SKM-1 treated with dmso at 0.1 percent for 144 hours (cell line): ENCODE data around the gene COMMD6.
"Not testable (repeated sequence)": the region's sequence is repeated elsewhere in the genome, so short reads cannot be mapped to it uniquely, and the experiment has no call there.

Experiments
- DNase-seq: peaks from one replicate; lab custom pipeline; 2025; ENCODE audit not compliant: unreplicated experiment; lab: John Stamatoyannopoulos, UW

COMMD6 gene

DNA sequence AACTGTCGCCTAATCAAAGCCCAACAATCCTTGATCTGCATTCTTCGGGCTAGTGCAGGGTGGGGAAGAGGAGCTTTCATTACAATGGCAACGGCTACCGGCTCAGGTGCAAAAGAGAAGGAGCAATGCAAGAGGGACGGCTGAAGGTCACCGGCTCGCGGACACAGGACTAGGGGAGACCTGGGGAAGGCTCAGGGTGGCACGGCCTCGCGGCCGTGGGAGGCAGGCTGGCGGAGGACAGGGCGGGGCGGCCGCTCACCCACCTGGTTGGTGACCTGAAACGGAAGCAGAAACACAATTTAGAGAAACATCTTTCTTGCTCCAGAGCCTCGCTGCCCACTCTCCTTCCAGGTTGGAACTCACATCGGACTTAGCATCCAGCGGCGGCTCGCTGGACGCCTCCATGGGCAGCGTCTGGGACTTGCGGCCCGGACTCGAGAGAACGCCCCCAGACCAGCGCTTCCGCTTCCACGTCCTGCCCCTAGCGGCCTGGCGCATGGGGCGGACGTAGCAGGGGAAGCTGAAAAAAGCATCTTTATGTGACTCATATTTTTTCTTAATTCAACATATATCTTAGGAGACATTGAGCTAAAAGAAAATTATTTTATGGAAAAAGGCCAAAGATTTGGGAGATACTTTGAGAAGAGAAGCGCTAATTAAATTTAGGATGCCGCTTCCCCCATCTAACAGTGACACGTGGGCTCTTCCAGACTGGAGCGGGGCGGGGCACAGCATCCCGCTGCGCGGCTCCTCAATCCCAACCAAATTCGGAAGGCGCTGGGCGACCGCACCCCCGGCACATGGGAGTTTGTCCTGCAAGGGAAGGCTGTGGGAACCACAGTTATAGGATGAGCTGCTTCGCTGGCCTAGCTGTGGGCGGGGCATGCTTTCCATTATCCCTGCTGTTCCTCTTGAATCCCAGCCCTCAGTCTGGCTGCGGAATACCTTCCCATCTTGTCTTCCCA, at the start of gene COMMD6:
Gene COMMD6 (minus strand): TSS at position 441 of the 965 bp plus-strand sequence. CDS start 36 bp downstream, at position 405.
- DNase-seq: peak; percentile 83

DNA sequence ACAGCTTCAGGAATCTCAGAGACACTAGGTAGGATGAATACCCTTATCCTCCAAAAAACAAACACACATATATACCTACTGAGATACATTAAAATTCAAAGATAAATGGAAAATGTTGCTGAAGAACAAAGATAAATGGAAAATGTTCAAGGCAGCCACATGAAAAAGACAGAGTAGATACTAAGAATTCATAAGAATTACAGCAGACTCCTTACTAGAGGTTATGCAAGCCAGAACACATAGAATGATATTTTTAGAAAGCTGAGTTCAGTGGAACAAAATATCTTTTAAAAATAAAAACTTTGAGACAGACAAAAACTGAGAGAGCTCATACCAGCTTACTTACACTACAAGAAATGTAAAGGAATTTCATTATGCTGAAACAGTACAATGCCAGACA, 47.5 kb upstream of the COMMD6 start:
- DNase-seq: no peak

DNA sequence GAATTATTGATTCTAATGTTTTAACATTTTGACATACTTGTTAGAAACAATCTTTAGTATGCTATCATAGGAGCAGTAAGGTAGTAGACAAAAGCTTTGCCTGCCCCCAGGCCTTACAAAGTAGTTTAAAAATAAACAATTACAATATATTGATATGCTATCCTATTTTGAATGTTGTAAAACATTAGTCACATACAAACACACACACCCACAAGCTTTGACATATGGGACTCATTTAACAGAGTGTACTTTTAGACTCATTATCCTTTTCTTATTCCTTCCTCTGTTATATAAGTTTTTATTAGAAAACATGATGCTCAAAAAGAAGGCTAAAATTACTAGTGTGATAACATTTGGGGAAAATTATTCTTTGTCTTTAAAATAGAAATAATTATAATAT, 45.5 kb upstream of the COMMD6 start:
- no peak for DNase-seq

GRCh38 chr13:75581874-75582640, 44.4 kb upstream of the COMMD6 start:
- DNase-seq: no peak

DNA sequence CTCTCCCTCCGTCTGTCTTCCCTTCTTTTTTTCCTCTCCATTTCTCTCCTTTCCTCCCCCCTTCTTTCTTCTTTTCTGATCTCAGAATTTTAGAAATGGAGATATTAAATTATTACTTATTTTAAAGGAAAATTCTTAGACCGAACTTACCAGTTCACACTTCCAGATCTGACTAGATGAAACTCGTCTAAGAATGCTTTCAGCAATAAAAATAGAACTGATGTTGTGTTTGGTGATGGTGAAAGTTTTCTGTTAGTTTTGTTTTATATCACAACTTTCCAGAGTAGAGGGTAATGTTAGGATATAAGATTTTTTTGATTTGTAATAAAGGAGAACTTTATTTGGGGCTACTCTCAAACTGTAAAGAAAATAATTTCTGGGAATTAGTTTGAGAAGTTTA, 41.9 kb upstream of the COMMD6 start:
- no peak for DNase-seq

DNA sequence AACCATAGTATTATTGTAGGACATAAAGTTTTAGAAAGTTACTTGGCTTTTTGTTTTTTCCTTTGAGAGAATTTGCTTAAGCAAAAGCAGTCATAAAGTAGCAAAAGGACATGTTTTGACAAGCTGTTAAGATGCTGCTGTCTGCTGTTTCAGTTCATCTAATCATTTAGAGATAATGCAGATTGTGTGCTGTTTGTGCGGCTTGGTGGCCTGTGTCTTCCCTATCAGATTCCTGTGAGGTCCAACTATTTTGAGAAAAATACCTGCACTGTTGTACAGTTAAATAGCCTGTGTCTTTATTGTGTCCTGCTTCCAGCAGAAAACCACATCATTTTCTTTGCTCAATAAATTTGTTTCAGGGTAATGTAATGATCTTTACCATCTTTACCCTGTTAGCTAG, 31.9 kb upstream of the COMMD6 start:
- no peak for DNase-seq

DNA sequence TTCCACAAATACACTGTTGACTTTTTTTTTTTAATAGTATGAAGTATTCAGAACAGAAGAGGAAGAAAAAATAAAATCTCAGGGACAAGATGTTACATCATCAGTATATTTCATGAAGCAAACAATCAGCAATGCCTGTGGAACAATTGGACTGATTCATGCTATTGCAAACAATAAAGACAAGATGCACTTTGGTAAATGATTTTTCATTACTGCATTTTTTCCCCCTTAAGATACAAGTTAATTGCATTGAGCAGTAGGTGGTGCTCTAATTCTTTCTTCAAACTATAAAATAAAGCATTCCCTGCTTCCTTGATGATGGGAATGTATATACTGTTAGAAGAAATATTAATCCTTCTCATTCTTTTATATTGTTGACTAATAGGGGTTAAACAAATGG, 29.0 kb upstream of the COMMD6 start:
- no peak for DNase-seq

GRCh38 chr13:75558145-75558840, 20.7 kb upstream of the COMMD6 start:
- no peak for DNase-seq

GRCh38 chr13:75556961-75557360, 19.3 kb upstream of the COMMD6 start:
- DNase-seq: no peak

DNA sequence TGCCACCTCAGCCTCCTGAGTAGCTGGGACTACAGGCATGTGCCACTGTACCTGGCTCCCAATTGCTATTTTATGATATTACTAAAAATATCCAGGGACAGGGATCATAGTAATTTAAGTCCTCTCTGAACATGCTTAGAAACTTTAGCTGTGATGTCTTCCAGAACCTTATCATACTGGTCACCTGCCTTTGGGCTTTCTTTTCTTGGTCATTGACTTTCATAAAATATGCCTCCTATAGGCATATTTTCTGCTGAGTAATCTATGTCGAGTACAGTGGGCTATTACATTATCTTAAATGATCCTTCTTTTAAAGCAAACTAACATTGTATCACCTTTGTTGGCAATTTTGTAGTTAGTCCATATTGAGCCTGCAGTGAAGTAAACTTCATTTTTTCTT, 18.2 kb upstream of the COMMD6 start:
- DNase-seq: no peak

DNA sequence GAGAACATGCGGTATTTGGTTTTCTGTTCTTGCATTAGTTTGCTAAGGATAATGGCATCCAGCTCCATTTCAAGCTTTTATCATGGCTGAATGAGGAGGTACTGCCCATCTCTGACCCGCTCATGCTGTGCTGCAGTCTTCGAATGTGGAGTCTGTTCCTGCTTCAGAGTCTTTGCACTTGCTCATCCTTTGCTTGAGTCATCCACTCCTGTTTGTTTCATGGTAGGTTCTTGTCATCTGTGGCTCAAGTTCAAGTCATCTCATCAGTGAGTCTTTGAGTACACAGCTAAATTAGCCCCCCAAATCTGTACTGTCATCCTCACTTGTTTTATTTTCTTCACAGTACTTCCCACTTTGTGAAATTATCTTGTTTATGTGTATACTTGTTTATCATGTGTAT, 17.3 kb upstream of the COMMD6 start:
- no peak for DNase-seq

GRCh38 chr13:75554464-75554863, 16.8 kb upstream of the COMMD6 start:
- DNase-seq: no peak

- DNase-seq: no peak
Measured at GRCh38 chr13:75550159-75550567, 12.5 kb upstream of the COMMD6 start.

GRCh38 chr13:75549262-75550158, 11.9 kb upstream of the COMMD6 start, which contains the start of gene UCHL3:
TSS of gene UCHL3 (plus strand) at chr13:75549791. CDS start at chr13:75549821, 30 bp downstream.
- DNase-seq: peak; percentile 95

- DNase-seq: no peak
Measured at GRCh38 chr13:75547917-75548316, 10.3 kb upstream of the COMMD6 start.

DNA sequence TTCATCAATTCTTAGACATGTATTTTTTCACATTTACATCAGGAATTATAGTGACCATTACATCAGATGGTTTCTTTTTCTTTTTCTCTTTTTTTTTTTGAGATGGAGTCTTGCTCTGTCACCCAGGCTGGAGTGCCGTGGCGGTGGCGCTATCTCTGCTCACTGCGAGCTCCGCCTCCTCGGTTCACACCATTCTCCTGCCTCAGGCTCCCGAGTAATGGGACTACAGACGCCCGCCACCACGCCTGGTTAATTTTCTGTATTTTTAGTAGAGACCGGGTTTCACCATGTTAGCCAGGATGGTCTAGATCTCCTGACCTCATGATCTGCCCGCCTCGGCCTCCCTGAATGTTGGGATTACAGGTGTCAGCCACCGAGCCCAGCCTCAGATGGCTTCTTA, 7.7 kb upstream of the COMMD6 start:
- not testable (repeated sequence) for DNase-seq

- DNase-seq: peak; percentile 32
Measured at GRCh38 chr13:75544681-75545330, 7.2 kb upstream of the COMMD6 start.

GRCh38 chr13:75541961-75542360, 4.3 kb upstream of the COMMD6 start:
- no peak for DNase-seq

DNA sequence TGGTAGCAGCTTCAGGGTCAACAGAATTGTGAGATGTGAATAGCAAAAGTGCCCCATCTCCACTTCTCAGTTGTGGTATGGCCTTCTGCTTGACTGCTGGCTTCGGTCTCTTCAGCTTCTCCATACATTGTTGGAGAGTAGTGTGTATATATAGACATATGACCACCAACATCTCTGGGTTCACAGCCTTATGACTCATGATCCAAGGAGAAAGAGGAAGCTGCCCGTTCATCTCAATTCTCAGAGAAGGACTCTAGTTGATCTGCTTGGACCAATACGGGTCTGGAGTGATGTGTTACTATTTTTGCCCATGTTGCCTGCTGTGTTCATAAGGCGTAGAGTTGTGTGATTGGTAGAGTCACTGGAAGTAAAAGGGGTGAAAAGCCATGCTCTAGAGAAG, 3.6 kb upstream of the COMMD6 start:
- peak; percentile 90 for DNase-seq

DNA sequence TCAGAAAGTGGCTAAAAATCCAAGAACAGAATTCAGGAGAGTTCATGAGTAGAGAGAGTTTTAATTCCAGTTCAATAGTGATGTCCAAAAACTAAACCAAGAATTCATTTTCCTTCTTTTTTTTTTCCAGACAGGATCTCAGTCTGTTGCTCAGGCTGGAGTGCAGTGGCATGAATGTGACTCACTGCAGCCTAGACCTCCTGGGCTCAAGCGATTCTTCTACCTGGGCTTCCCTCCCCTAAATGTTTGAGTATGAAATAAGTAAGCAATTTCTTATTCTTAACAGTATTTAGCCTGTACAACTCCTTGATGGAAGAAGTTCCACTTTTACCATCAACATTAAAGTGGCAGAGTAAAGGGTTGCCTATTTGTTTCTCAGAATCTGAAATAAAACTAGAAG, 3.8 kb downstream of the COMMD6 start:
- DNase-seq: no peak
